HepG2 (cell line): Measurements from ENCODE around the gene DPAGT1. TPM values are rescaled to one million over a fixed set of nuclear protein-coding genes. Genes with fewer than 3 reads are reported as not detected.

Experiments used
- AGO2 ChIP-seq: fragments of 200-400 bp; formaldehyde crosslinking; optimal IDR thresholded peaks from 2 replicates; pipeline ENCODE3; 2017; ENCODE audit warnings: mild to moderate bottlenecking, low read depth, low read length, moderate library complexity
- EHMT2 ChIP-seq: fragments of 200-600 bp; sonication (generic); IDR thresholded peaks from 2 replicates; pipeline ENCODE4 v1.7.0; 2017; ENCODE audit warnings: antibody characterized with exemption, low read depth, low read length, borderline replicate concordance
- FOSL2 ChIP-seq: sonication (generic); formaldehyde crosslinking; IDR thresholded peaks from 2 replicates; pipeline ENCODE4 v1.4.0; 2020; ENCODE audit warnings: missing genetic modification reagents
- GATA4 ChIP-seq: sonication (generic); IDR thresholded peaks from 2 replicates; pipeline ENCODE4 v1.6.1; 2016; ENCODE audit warnings: antibody characterized with exemption, low read depth, borderline replicate concordance
- GATAD1 ChIP-seq: IDR thresholded peaks from 2 replicates; pipeline ENCODE4 v1.6.1; 2016; ENCODE audit warnings: missing genetic modification reagents, missing compliant biosample characterization
- GRHL1 ChIP-seq: sonication (generic); formaldehyde crosslinking; conservative IDR thresholded peaks from 2 replicates; pipeline ENCODE4 v1.8.0; 2022; ENCODE audit warnings: missing genetic modification reagents
- HDAC2 ChIP-seq: sonication (generic); formaldehyde crosslinking; IDR thresholded peaks from 2 replicates; pipeline ENCODE4 v1.4.0; 2020; ENCODE audit warnings: missing genetic modification reagents
- KAT2B ChIP-seq: fragments of 150-350 bp; IDR thresholded peaks from 2 replicates; pipeline ENCODE4 v1.6.1; 2014; ENCODE audit warnings: low read depth, low read length, borderline replicate concordance
- MBD4 ChIP-seq: IDR thresholded peaks from 2 replicates; pipeline ENCODE4 v1.6.1; 2012; ENCODE audit warnings: low read length, inconsistent platforms, borderline replicate concordance
- RBFOX2 ChIP-seq: fragments of 200-400 bp; formaldehyde crosslinking; IDR thresholded peaks from 2 replicates; pipeline ENCODE4 v1.6.1; 2017; ENCODE audit warnings: low read depth, mild to moderate bottlenecking, low read length
- REXO4 ChIP-seq: sonication (generic); formaldehyde crosslinking; IDR thresholded peaks from 2 replicates; pipeline ENCODE4 v1.8.0; 2022; ENCODE audit warnings: missing genetic modification reagents, mild to moderate bottlenecking, borderline replicate concordance
- SKI ChIP-seq: fragments of 450-650 bp; IDR thresholded peaks from one replicate; pipeline ENCODE4 v1.6.1; 2018; ENCODE audit warnings: mild to moderate bottlenecking; ENCODE audit not compliant: partially characterized antibody
- STAG1 ChIP-seq: sonication (generic); formaldehyde crosslinking; IDR thresholded peaks from 2 replicates; pipeline ENCODE4 v1.4.0; 2020; ENCODE audit warnings: missing genetic modification reagents
- TAF15 ChIP-seq: fragments of 200-400 bp; formaldehyde crosslinking; IDR thresholded peaks from one replicate; pipeline ENCODE4 v1.6.1; 2018; ENCODE audit warnings: mild to moderate bottlenecking, low read depth, low read length; ENCODE audit not compliant: poor library complexity, severe bottlenecking
- U2AF1 ChIP-seq: fragments of 200-400 bp; formaldehyde crosslinking; optimal IDR thresholded peaks from 2 replicates; pipeline ENCODE3; 2017; ENCODE audit warnings: mild to moderate bottlenecking, low read depth, low read length
- YEATS2 ChIP-seq: sonication (generic); formaldehyde crosslinking; IDR thresholded peaks from 2 replicates; pipeline ENCODE4 v1.4.0; 2020; ENCODE audit warnings: missing genetic modification reagents, borderline replicate concordance
- ZNF451 ChIP-seq: sonication (generic); formaldehyde crosslinking; IDR thresholded peaks from 2 replicates; pipeline ENCODE4 v1.5.0; 2020; ENCODE audit warnings: mild to moderate bottlenecking, missing genetic modification reagents
- ZNF549 ChIP-seq: sonication (generic); formaldehyde crosslinking; IDR thresholded peaks from 2 replicates; pipeline ENCODE4 v1.5.0; 2020; ENCODE audit warnings: missing genetic modification reagents
- ZNF607 ChIP-seq: sonication (generic); formaldehyde crosslinking; IDR thresholded peaks from 2 replicates; pipeline ENCODE4 v1.5.1; 2020; ENCODE audit warnings: missing genetic modification reagents, mild to moderate bottlenecking, borderline replicate concordance
- ZNF629 ChIP-seq: sonication (generic); formaldehyde crosslinking; conservative IDR thresholded peaks from 2 replicates; pipeline ENCODE4 v1.5.0; 2020; ENCODE audit warnings: missing genetic modification reagents
- ZNF713 ChIP-seq: sonication (generic); formaldehyde crosslinking; IDR thresholded peaks from 2 replicates; pipeline ENCODE4 v1.4.0; 2020; ENCODE audit warnings: mild to moderate bottlenecking, missing genetic modification reagents
- ZNF75D ChIP-seq: sonication (generic); formaldehyde crosslinking; IDR thresholded peaks from 2 replicates; pipeline ENCODE4 v1.8.1; 2023; ENCODE audit warnings: missing genetic modification reagents, mild to moderate bottlenecking, borderline replicate concordance
- ZNF772 ChIP-seq: sonication (generic); formaldehyde crosslinking; IDR thresholded peaks from 2 replicates; pipeline ENCODE4 v1.5.0; 2020; ENCODE audit warnings: mild to moderate bottlenecking, missing genetic modification reagents
- ZNF883 ChIP-seq: sonication (generic); formaldehyde crosslinking; IDR thresholded peaks from 2 replicates; pipeline ENCODE4 v1.5.1; 2020; ENCODE audit warnings: mild to moderate bottlenecking, missing genetic modification reagents; ENCODE audit errors: not compliant biosample characterization
- ZNF891 ChIP-seq: sonication (generic); formaldehyde crosslinking; IDR thresholded peaks from 2 replicates; pipeline ENCODE4 v1.5.0; 2020; ENCODE audit warnings: mild to moderate bottlenecking, missing genetic modification reagents
- polyA plus RNA-seq, 8 experiments: library from polyadenylated mRNA; depleted of rRNA in 3 of 8; stranded (reverse) in 7 of 8; unstranded in 1 of 8; fragments of >200 nt; fragmentation: Illumina TruSeq in 4 of 8; extraction: Trizol in 4 of 8; gene quantifications; 2 replicates each; pipeline versions ENCODE4 v1.2.1 to v1.2.3, GENCODE V29; 2011 to 2016; ENCODE audit warnings: low read depth in 4 of 8, missing spikeins in 1 of 8, mixed read lengths in 1 of 8; ENCODE audit not compliant: insufficient read depth in 1 of 8
- total RNA-seq, 5 experiments: library from RNA; depleted of rRNA; stranded (reverse); fragments of >200 nt; fragmentation: Illumina TruSeq; extraction: Trizol; gene quantifications; 2 replicates each; pipeline ENCODE4 v1.2.3, GENCODE V29; 2016; ENCODE audit warnings: low read depth in 1 of 5
- TF ChIP-seq, protein P1 (sequence below): sonication (generic); formaldehyde crosslinking; IDR thresholded peaks from 2 replicates; pipeline ENCODE4 v1.4.0; 2020; ENCODE audit warnings: missing genetic modification reagents
- TF ChIP-seq, protein P2 (sequence below): sonication (generic); formaldehyde crosslinking; IDR thresholded peaks from 2 replicates; pipeline ENCODE4 v1.8.0; 2022; ENCODE audit warnings: missing genetic modification reagents, low read depth, mild to moderate bottlenecking, borderline replicate concordance

Gene DPAGT1
- total and polyA plus RNA-seq, 2 of the 13 experiments (the other 11 are each of a cell fraction or from before 2014, with no cell fraction given): 37.6 to 70.7 TPM

GRCh38 chr11:119093942-119094815 is 7.5 kb downstream of the DPAGT1 start (continued):
- TF ChIP-seq GATAD1 (no peak), YEATS2 (CRISPR knock-in tag) (no peak), MBD4 (no peak), ZNF549 (no peak), AGO2 (peak; percentile 98), REXO4 (CRISPR knock-in tag) (no peak), ZNF713 (CRISPR knock-in tag) (no peak), HDAC2 (CRISPR knock-in tag) (peak; percentile 38; the same call in 1 of the 2 replicates), KAT2B (no peak), ZNF891 (CRISPR knock-in tag) (peak; percentile 37; the same call in 1 of the 2 replicates), STAG1 (CRISPR knock-in tag) (0 out of 2 replicates have a peak, but pooled peaks have one; percentile 9), ZNF451 (CRISPR knock-in tag) (no peak), ZNF883 (CRISPR knock-in tag) (no peak), U2AF1 (no peak), EHMT2 (no peak), SKI (no peak), ZNF629 (CRISPR knock-in tag) (0 out of 2 replicates have a peak, but pooled peaks have one; percentile 29), ZNF772 (CRISPR knock-in tag) (no peak), ZNF607 (CRISPR knock-in tag) (0 out of 2 replicates have a peak, but pooled peaks have one; percentile 64), ZNF75D (no peak), RBFOX2 (peak; percentile 1; the same call in 1 of the 2 replicates), GATA4 (no peak), TAF15 (peak; percentile 37), FOSL2 (CRISPR knock-in tag) (no peak), GRHL1 (CRISPR knock-in tag) (no peak)
- TF ChIP-seq, protein P1, sequence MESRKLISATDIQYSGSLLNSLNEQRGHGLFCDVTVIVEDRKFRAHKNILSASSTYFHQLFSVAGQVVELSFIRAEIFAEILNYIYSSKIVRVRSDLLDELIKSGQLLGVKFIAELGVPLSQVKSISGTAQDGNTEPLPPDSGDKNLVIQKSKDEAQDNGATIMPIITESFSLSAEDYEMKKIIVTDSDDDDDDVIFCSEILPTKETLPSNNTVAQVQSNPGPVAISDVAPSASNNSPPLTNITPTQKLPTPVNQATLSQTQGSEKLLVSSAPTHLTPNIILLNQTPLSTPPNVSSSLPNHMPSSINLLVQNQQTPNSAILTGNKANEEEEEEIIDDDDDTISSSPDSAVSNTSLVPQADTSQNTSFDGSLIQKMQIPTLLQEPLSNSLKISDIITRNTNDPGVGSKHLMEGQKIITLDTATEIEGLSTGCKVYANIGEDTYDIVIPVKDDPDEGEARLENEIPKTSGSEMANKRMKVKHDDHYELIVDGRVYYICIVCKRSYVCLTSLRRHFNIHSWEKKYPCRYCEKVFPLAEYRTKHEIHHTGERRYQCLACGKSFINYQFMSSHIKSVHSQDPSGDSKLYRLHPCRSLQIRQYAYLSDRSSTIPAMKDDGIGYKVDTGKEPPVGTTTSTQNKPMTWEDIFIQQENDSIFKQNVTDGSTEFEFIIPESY: no peak
- TF ChIP-seq, protein P2, sequence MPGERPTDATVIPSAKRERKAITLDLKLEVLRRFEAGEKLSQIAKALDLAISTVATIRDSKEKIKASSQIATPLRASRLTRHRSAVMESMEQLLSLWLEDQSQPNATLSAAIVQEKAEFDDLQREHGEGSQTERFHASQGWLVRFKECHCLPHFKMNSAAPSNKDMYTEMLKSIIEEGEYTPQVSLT (CRISPR knock-in tag): no peak
